Lower leg skin (tissue), 3 donors: ENCODE data around the gene ICAM4.

ENCODE experiments used
- CTCF ChIP-seq, 3 donors: fragments of 450-650 bp; IDR thresholded peaks; one replicate each; pipeline ENCODE4 v1.5.1; 2016; ENCODE audit warnings: antibody characterized with exemption in 3 of 3, mild to moderate bottlenecking in 3 of 3, moderate library complexity in 2 of 3
- POLR2A ChIP-seq, 2 donors: fragments of 450-650 bp; IDR thresholded peaks; one replicate each; pipeline ENCODE4 v1.6.1; 2016 to 2017; ENCODE audit warnings: antibody characterized with exemption in 2 of 2, mild to moderate bottlenecking in 1 of 2, moderate library complexity in 1 of 2

DNA sequence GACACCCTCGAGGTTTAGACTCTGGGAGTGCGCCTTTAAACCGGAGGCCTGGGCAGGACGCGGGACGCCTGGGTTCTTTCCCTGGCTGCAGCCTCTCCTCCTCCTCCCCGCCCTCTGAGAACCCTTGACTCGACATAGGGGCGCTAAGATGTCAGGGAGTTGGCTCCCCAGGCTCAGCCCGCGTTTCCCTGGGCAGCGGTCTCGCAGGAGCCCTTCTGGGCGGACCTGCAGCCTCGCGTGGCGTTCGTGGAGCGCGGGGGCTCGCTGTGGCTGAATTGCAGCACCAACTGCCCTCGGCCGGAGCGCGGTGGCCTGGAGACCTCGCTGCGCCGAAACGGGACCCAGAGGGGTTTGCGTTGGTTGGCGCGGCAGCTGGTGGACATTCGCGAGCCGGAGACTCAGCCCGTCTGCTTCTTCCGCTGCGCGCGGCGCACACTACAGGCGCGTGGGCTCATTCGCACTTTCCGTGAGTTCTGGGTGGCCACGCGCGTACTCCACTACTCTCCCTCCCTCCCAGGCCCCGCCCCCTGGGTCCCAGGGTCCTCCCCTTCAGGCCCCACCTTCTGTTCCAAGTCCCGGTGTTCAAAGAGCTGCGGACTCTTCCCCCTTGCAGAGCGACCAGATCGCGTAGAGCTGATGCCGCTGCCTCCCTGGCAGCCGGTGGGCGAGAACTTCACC, 4.3 kb downstream of the ICAM4 start:
- TF ChIP-seq CTCF (IDR thresholded peaks at IDR 0.05): no peak
- no peak for TF ChIP-seq POLR2A (IDR thresholded peaks at IDR 0.05)
